Erythroblast (primary cell): Measurements from ENCODE around the gene KCTD17.

ENCODE experiments used
- GATA1 ChIP-seq: IDR thresholded peaks from 2 replicates; pipeline ENCODE4 v1.6.1; 2011; ENCODE audit warnings: low read depth, mild to moderate bottlenecking, control low read depth, low read length, moderate library complexity
- POLR2A ChIP-seq: IDR thresholded peaks from 2 replicates; pipeline ENCODE4 v1.6.1; 2011; ENCODE audit warnings: mild to moderate bottlenecking, low read length

GRCh38 chr22:37059876-37060449 is 8.4 kb downstream of the KCTD17 start:
- TF ChIP-seq POLR2A (no peak), GATA1 (no peak)
